NCI-H2227 treated with DMSO at 0.1 percent for 48 hours (cell line): ENCODE measurements around the gene ATP9A.

Source experiments
- DNase-seq: peaks from one replicate; lab custom pipeline; 2025; lab: John Stamatoyannopoulos, UW

Gene ATP9A

GRCh38 chr20:51628533-51629398 lies 139.4 kb downstream of the ATP9A start:
- no peak for DNase-seq

- DNase-seq, result no peak
Measured at GRCh38 chr20:51627586-51627985, 140.6 kb downstream of the ATP9A start.

GRCh38 chr20:51625105-51625504 lies 143.1 kb downstream of the ATP9A start:
- DNase-seq, result no peak

- DNase-seq, result peak; percentile 20
Measured at GRCh38 chr20:51624157-51624731, 143.9 kb downstream of the ATP9A start.

GRCh38 chr20:51623255-51623654 lies 144.9 kb downstream of the ATP9A start:
- DNase-seq, result no peak

- DNase-seq, result no peak
Measured at GRCh38 chr20:51622004-51622874, 146.0 kb downstream of the ATP9A start.

- no peak for DNase-seq
Measured at GRCh38 chr20:51620432-51620831, 147.8 kb downstream of the ATP9A start.

- no peak for DNase-seq
Measured at GRCh38 chr20:51616060-51616459, 152.1 kb downstream of the ATP9A start.

- DNase-seq, result no peak
Measured at GRCh38 chr20:51614687-51615086, 153.5 kb downstream of the ATP9A start.

GRCh38 chr20:51613580-51613979 lies 154.6 kb downstream of the ATP9A start:
- no peak for DNase-seq

GRCh38 chr20:51612896-51613295 lies 155.3 kb downstream of the ATP9A start:
- DNase-seq, result no peak

- DNase-seq, result no peak
Measured at GRCh38 chr20:51611625-51611890, 156.6 kb downstream of the ATP9A start.

- DNase-seq, result no peak
Measured at GRCh38 chr20:51610761-51611624, 157.2 kb downstream of the ATP9A start.

- DNase-seq, result no peak
Measured at GRCh38 chr20:51610111-51610510, 158.1 kb downstream of the ATP9A start.

GRCh38 chr20:51609251-51609650 lies 158.9 kb downstream of the ATP9A start:
- DNase-seq, result no peak

GRCh38 chr20:51608061-51608460 lies 160.1 kb downstream of the ATP9A start:
- no peak for DNase-seq

GRCh38 chr20:51607170-51607569 lies 161.0 kb downstream of the ATP9A start:
- DNase-seq, result no peak

GRCh38 chr20:51604851-51605250 lies 163.3 kb downstream of the ATP9A start:
- DNase-seq, result no peak

GRCh38 chr20:51602131-51602530 lies 166.1 kb downstream of the ATP9A start:
- DNase-seq, result no peak

- no peak for DNase-seq
Measured at GRCh38 chr20:51600950-51601349, 167.2 kb downstream of the ATP9A start.

- DNase-seq, result no peak
Measured at GRCh38 chr20:51600016-51600420, 168.2 kb downstream of the ATP9A start.

GRCh38 chr20:51598556-51598955 lies 169.6 kb downstream of the ATP9A start:
- no peak for DNase-seq
